Tibial nerve (tissue), 4 donors: ENCODE data around the gene SUV39H2. TPM values are rescaled to one million over a fixed set of nuclear protein-coding genes. Genes with fewer than 3 reads are reported as not detected.
"Not testable (repeated sequence)": the region's sequence is repeated elsewhere in the genome, so short reads cannot be mapped to it uniquely, and the experiment has no call there.

Experiments
- DNase-seq, 2 donors: peaks; one replicate each; pipeline ENCODE4 v3.0.0-alpha.2; 2019; ENCODE audit warnings: low spot score in 2 of 2
- H3K27ac ChIP-seq, 4 donors: fragments of 200-600 bp; sonication (generic) in 3 of 4; one replicate each; pipeline ENCODE4 v1.5.1; 2017 to 2019; ENCODE audit warnings: mild to moderate bottlenecking in 1 of 4
- H3K27me3 ChIP-seq, 2 donors: fragments of 200-600 bp; sonication (generic) in 1 of 2; one replicate each; pipeline versions ENCODE4 v1.5.1 to v1.6.0; 2017 to 2019
- H3K36me3 ChIP-seq, 3 donors: fragments of 200-600 bp; sonication (generic); one replicate each; pipeline ENCODE4 v1.5.1; 2018 to 2019
- H3K4me1 ChIP-seq, 4 donors: fragments of 200-600 bp; sonication (generic) in 3 of 4; one replicate each; pipeline ENCODE4 v1.5.1; 2017 to 2019
- H3K4me3 ChIP-seq, 4 donors: fragments of 200-600 bp; sonication (generic) in 3 of 4; one replicate each; pipeline ENCODE4 v1.5.1; 2017 to 2019; ENCODE audit warnings: mild to moderate bottlenecking in 1 of 4, moderate library complexity in 1 of 4
- H3K9me3 ChIP-seq, 4 donors: fragments of 200-600 bp; sonication (generic) in 3 of 4; one replicate each; pipeline ENCODE4 v1.5.1; 2017 to 2019
- CTCF ChIP-seq, 5 experiments: fragments of 200-600 bp in 3 of 5; fragments of 450-650 bp in 2 of 5; sonication (generic) in 3 of 5; IDR thresholded peaks; one replicate each; pipeline ENCODE4 v1.5.1; 2016 to 2019; ENCODE audit warnings: antibody characterized with exemption in 5 of 5, mild to moderate bottlenecking in 3 of 5, moderate library complexity in 2 of 5
- EP300 ChIP-seq, 2 donors: sonication (generic); formaldehyde crosslinking; IDR thresholded peaks; one replicate each; pipeline ENCODE4 v1.6.1; 2017; ENCODE audit warnings: antibody characterized with exemption in 2 of 2, mild to moderate bottlenecking in 1 of 2
- POLR2A ChIP-seq, 2 donors: fragments of 450-650 bp; IDR thresholded peaks; one replicate each; pipeline ENCODE4 v1.6.1; 2017; ENCODE audit warnings: antibody characterized with exemption in 2 of 2, mild to moderate bottlenecking in 2 of 2, moderate library complexity in 2 of 2
- WGBS, 2 donors: methylation state at CpG; one replicate each; pipeline ENCODE4 v1.1.5; 2018; 5-methylcytosine and 5-hydroxymethylcytosine counted together
- total RNA-seq, 4 donors: library from RNA; depleted of rRNA; stranded (reverse); fragments of >200 nt; gene quantifications; one replicate each; pipeline ENCODE4 v1.1.0, GENCODE V29; 2016

The SUV39H2 gene
- total RNA-seq, 4 donors from 2014 or later = 2.2 to 4.4 (median 3.0) TPM

DNA sequence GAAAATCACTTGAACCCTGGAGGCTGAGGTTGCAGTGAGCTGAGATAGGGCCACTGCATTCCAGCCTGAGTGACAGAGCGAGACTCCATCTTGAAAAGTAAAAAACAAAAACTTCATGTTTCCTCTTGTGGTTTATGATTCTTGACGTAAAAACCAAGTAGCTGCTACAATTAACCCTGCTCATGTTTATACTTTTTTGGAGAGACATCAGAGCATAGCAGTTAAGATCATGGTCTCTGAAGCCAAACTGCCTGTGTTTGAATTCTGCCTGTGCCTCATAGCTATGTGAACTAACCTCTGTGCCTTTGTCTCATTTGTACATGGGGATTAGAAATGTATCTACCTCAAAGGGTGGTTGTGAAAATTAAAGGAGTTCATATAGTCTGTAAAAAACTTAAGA lies 27.2 kb downstream of the SUV39H2 start:
- DNase-seq = no peak
- no peaks in the 10 kb centered on the region for H3K27me3 ChIP-seq
- no peaks in the 10 kb centered on the region for H3K4me1 ChIP-seq
- no peak for TF ChIP-seq EP300 (IDR thresholded peaks at IDR 0.05)
- no peak for TF ChIP-seq POLR2A (IDR thresholded peaks at IDR 0.05)
- H3K27ac ChIP-seq = no peak overlapping the region
- 84 to 91% methylated on average over 2 of the region's 2 CpGs for WGBS, 2 donors
- H3K4me3 ChIP-seq = no peak overlapping the region
- H3K9me3 ChIP-seq = no peaks in the 10 kb centered on the region
- H3K36me3 ChIP-seq = peaks cover 0 to 65% (median 9%) of the 10 kb centered on the region in 3 donors

GRCh38 chr10:14906765-14907164 lies 28.1 kb downstream of the SUV39H2 start:
- Histone ChIP-seq H3K27me3 (no peaks in the 10 kb centered on the region), H3K4me1 (no peaks in the 10 kb centered on the region), H3K4me3 (no peak overlapping the region), H3K27ac (no peak overlapping the region), H3K9me3 (no peaks in the 10 kb centered on the region), H3K36me3 (peaks cover 0 to 66% (median 9%) of the 10 kb centered on the region in 3 donors)
- 95 to 100% methylated on average over 2 of the region's 2 CpGs for WGBS, 2 donors
- DNase-seq = no peak
- TF ChIP-seq CTCF (IDR thresholded peaks at IDR 0.05) (no peak), EP300 (IDR thresholded peaks at IDR 0.05) (no peak), POLR2A (IDR thresholded peaks at IDR 0.05) (no peak)

DNA sequence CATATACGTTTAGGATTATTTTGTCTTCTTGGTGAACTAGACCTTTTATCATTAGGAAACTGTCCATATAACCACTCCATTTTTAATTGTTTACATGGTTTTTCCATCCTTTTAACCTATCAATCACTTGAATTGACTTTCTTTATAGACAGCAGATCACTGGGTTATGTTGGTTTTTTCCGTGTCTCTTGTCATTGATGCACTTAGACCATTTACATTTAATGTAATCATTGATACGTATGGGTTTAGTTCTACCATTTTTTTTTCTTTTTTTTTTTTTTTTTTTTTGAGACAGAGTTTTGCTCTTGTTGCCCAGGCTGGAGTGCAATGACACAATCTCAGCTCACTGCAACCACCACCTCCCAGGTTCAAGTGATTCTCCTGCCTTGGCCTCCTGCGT lies 28.9 kb downstream of the SUV39H2 start:
- H3K27ac ChIP-seq, DNase-seq, H3K9me3 ChIP-seq, H3K4me1 ChIP-seq, H3K27me3 ChIP-seq, H3K4me3 ChIP-seq: not testable (repeated sequence)
- H3K36me3 ChIP-seq = peaks cover 0 to 72% (median 9%) of the 10 kb centered on the region in 3 donors
- WGBS, 2 donors = 96% methylated on average over 4 of the region's 4 CpGs

- WGBS, 2 donors = 95 to 98% methylated on average over 2 of the region's 2 CpGs
- Histone ChIP-seq H3K27me3 (no peaks in the 10 kb centered on the region), H3K27ac (no peak overlapping the region), H3K4me1 (no peaks in the 10 kb centered on the region), H3K36me3 (peaks cover 0 to 88% (median 9%) of the 10 kb centered on the region in 3 donors), H3K9me3 (no peaks in the 10 kb centered on the region), H3K4me3 (no peak overlapping the region)
- TF ChIP-seq CTCF (IDR thresholded peaks at IDR 0.05) (no peak), EP300 (IDR thresholded peaks at IDR 0.05) (no peak), POLR2A (IDR thresholded peaks at IDR 0.05) (no peak)
- no peak for DNase-seq
These were observed 30.4 kb downstream of the SUV39H2 start for GRCh38 chr10:14909101-14909500.

GRCh38 chr10:14910953-14911352 lies 32.3 kb downstream of the SUV39H2 start:
- H3K27ac ChIP-seq = no peak overlapping the region
- H3K27me3 ChIP-seq = no peaks in the 10 kb centered on the region
- no peak overlapping the region for H3K4me3 ChIP-seq
- no peak for DNase-seq
- TF ChIP-seq EP300 (IDR thresholded peaks at IDR 0.05) (no peak), CTCF (IDR thresholded peaks at IDR 0.05) (no peak), POLR2A (IDR thresholded peaks at IDR 0.05) (no peak)
- H3K4me1 ChIP-seq = no peaks in the 10 kb centered on the region
- WGBS, 2 donors = 92 to 95% methylated on average over 4 of the region's 4 CpGs
- H3K36me3 ChIP-seq = peaks cover 0 to 92% (median 9%) of the 10 kb centered on the region in 3 donors
- peaks cover 0 to 2% (median 0%) of the 10 kb centered on the region in 4 donors for H3K9me3 ChIP-seq

DNA sequence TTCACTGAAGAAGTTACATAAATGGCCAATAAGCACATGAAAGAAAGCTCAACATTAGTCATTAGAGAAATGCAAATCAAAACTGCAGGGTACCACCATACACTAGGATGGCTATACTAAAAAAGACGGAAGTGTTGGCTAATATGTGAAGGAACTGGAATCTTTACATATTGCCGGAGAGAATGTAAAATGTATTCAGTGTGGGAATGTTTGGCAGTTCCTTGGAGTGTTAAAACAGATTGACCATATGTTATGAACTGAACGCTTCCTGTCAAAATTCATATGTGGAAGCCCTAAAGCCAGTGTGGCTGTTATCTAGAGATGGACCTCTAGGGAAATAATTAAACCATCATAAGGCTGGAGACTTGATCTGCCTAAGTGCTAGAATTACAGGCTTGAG lies 33.1 kb downstream of the SUV39H2 start:
- no peak for TF ChIP-seq POLR2A (IDR thresholded peaks at IDR 0.05)
- TF ChIP-seq EP300 (IDR thresholded peaks at IDR 0.05) = no peak
- TF ChIP-seq CTCF (IDR thresholded peaks at IDR 0.05) = no peak
- H3K4me1 ChIP-seq = no peaks in the 10 kb centered on the region
- peaks cover 0 to 92% (median 9%) of the 10 kb centered on the region in 3 donors for H3K36me3 ChIP-seq
- 97 to 99% methylated on average over 3 of the region's 3 CpGs for WGBS, 2 donors
- H3K4me3 ChIP-seq = no peak overlapping the region
- H3K9me3 ChIP-seq = peaks cover 0 to 11% (median 0%) of the 10 kb centered on the region in 4 donors
- no peak overlapping the region for H3K27ac ChIP-seq
- no peak for DNase-seq
- H3K27me3 ChIP-seq = no peaks in the 10 kb centered on the region
